Common myeloid progenitor, CD34-positive (primary cell): ENCODE data around the gene TRIM45.

Experiments used
- CTCF ChIA-PET: fragments of 350-600 bp; sonication (Branson Sonifier 250); formaldehyde crosslinking; loops from one replicate; lab custom pipeline; 2021; ENCODE audit warnings: antibody characterized with exemption; lab: Charles Lee
- POLR2A ChIA-PET: fragments of 350-600 bp; sonication (Branson Sonifier 250); formaldehyde crosslinking; loops from one replicate; lab custom pipeline; 2021; ENCODE audit warnings: antibody characterized with exemption; lab: Charles Lee
- DNase-seq, 3 donors: peaks; one replicate each; pipeline versions ENCODE4 v3.0.0 to v3.0.0-alpha.2; 2013
- H3K27ac ChIP-seq, 2 experiments: 1 replicate in 1 of 2; 2 replicates in 1 of 2; pipeline ENCODE4 v1.7.0; 2013; ENCODE audit warnings: inconsistent platforms in 2 of 2, low read length in 2 of 2, mild to moderate bottlenecking in 2 of 2, low read depth in 1 of 2, moderate library complexity in 1 of 2; ENCODE audit not compliant: severe bottlenecking in 2 of 2, insufficient read depth in 1 of 2, poor library complexity in 1 of 2
- H3K27me3 ChIP-seq, 5 experiments: replicated peaks in 2 of 5; 1 replicate in 3 of 5; 2 replicates in 2 of 5; pipeline versions ENCODE4 v1.6.1 to v1.7.0; 2013; ENCODE audit warnings: low read length in 4 of 5, mild to moderate bottlenecking in 2 of 5, moderate library complexity in 2 of 5, inconsistent platforms in 1 of 5; ENCODE audit not compliant: insufficient read depth in 5 of 5, control insufficient read depth in 4 of 5
- H3K36me3 ChIP-seq, 4 experiments: 1 replicate in 2 of 4; 2 replicates in 2 of 4; pipeline versions ENCODE4 v1.6.1 to v1.7.0; 2013; ENCODE audit warnings: low read length in 3 of 4, control low read depth in 1 of 4, mild to moderate bottlenecking in 1 of 4; ENCODE audit not compliant: control insufficient read depth in 4 of 4, insufficient read depth in 4 of 4
- H3K4me1 ChIP-seq, 4 experiments: 1 replicate in 3 of 4; 2 replicates in 1 of 4; pipeline versions ENCODE4 v1.6.1 to v1.7.1; 2013; ENCODE audit warnings: low read length in 3 of 4, mild to moderate bottlenecking in 3 of 4, control low read depth in 1 of 4, inconsistent platforms in 1 of 4, moderate library complexity in 1 of 4; ENCODE audit not compliant: control insufficient read depth in 4 of 4, insufficient read depth in 4 of 4; ENCODE audit errors: control extremely low read depth in 1 of 4
- H3K4me3 ChIP-seq, 7 experiments: 1 replicate in 4 of 7; 2 replicates in 3 of 7; pipeline versions ENCODE4 v1.5.1 to v1.7.0; 2013; ENCODE audit warnings: mild to moderate bottlenecking in 7 of 7, low read length in 6 of 7, moderate library complexity in 6 of 7, inconsistent platforms in 2 of 7, low read depth in 2 of 7, control low read depth in 1 of 7; ENCODE audit not compliant: insufficient read depth in 4 of 7, control insufficient read depth in 1 of 7; ENCODE audit errors: extremely low read depth in 1 of 7
- H3K9me3 ChIP-seq, 5 experiments: 1 replicate in 4 of 5; 2 replicates in 1 of 5; pipeline versions ENCODE4 v1.6.1 to v1.7.1; 2013; ENCODE audit warnings: low read length in 4 of 5, mild to moderate bottlenecking in 2 of 5, inconsistent platforms in 1 of 5, low read depth in 1 of 5, moderate library complexity in 1 of 5; ENCODE audit not compliant: control insufficient read depth in 4 of 5, insufficient read depth in 2 of 5; ENCODE audit errors: control extremely low read depth in 1 of 5
- WGBS: methylation state at CpG from one replicate; pipeline ENCODE4 v1.1.5; 2013; ENCODE audit not compliant: insufficient coverage; 5-methylcytosine and 5-hydroxymethylcytosine counted together

Gene TRIM45

DNA sequence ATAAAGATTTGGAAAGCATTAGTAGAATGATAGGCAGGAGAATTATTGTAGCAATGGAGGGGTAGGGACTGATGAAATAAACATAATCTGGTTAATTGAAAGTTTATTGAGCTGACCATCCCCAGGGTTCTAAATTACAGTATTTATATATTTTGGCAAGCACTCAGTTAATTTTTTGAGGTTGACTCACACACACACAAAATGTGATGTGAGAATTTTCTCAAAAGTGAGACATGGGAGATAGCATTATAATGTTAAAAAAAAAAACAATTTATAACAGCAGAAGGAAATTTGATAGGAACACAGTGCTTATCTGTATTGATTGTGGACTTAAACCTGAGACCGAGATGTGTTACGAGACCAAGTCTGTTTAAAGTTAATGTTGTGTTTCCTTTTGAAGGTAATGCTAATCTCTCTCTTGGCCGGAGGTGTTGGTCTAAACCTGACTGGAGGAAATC is 24.6 kb downstream of the TRIM45 start:
- no peaks in the 10 kb centered on the region for H3K9me3 ChIP-seq
- peaks cover 29 to 92% (median 73%) of the 10 kb centered on the region in 4 experiments for H3K36me3 ChIP-seq
- ChIA-PET CTCF (interaction anchor here (1.7 to 4.5 kb wide), 3 partner anchors 29 to 32 kb away, joined by 4 to 17 read pairs (median 5); no protein-coding TSS in a partner anchor), POLR2A (no interaction called here)
- no peaks in the 10 kb centered on the region for H3K27me3 ChIP-seq
- no peaks in the 10 kb centered on the region for H3K4me1 ChIP-seq
- H3K4me3 ChIP-seq = no peak overlapping the region
- no peak overlapping the region for H3K27ac ChIP-seq
- WGBS = 100% methylated on average over 3 of the region's 3 CpGs
- DNase-seq = no peak

DNA sequence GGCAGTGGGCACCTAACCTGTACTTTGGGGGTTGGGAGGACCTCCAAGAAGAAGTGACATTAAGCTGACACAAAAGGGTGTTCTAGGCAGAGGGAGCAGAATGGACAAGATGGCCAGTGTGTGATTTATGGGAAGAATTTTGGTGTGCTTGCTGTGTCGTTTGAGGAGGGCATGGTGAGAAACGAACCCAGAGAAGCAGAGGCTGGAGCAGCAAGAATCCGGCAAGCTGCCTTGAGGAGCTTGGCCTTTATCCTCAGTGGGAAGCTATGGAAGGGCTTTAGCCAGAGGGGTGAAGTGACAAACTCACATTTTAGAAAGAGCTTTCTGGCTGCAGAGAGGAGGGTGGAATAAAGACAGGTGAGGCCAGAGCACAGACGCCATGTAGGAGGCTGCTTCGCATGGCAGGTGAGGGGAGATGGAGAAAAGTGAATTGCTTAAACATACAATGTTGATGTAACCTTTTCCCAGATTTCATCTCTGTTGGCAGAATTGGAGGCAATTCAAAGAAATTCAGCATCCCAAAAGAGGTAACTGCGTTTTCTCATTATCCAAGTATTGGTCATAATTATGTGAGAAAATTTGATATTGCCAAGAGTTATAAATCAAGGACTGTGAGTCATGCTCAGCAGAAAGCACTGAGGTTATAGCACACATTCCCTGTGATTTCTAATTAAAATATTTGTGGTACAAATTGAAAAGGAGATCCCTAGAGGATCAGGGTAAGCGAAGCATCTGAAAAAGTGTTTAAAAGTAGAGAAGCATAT is 26.5 kb downstream of the TRIM45 start:
- Histone ChIP-seq H3K9me3 (no peaks in the 10 kb centered on the region), H3K4me1 (no peaks in the 10 kb centered on the region), H3K4me3 (no peak overlapping the region), H3K27ac (no peak overlapping the region), H3K36me3 (peaks cover 27 to 96% (median 72%) of the 10 kb centered on the region in 4 experiments), H3K27me3 (no peaks in the 10 kb centered on the region)
- ChIA-PET CTCF (interaction anchor here (0.8 to 4.5 kb wide), 4 partner anchors 19 to 33 kb away, joined by 3 to 17 read pairs (median 7); no protein-coding TSS in a partner anchor), POLR2A (no interaction called here)
- DNase-seq = no peak
- WGBS = 97% methylated on average over 6 of the region's 7 CpGs

- CTCF ChIA-PET = interaction anchor here (0.8 to 4.5 kb wide), 6 partner anchors 20 to 34 kb away, joined by 3 to 17 read pairs (median 3); no protein-coding TSS in a partner anchor
- Histone ChIP-seq H3K4me3 (no peak overlapping the region), H3K4me1 (no peaks in the 10 kb centered on the region), H3K9me3 (no peaks in the 10 kb centered on the region), H3K36me3 (peaks cover 22 to 96% (median 70%) of the 10 kb centered on the region in 4 experiments), H3K27me3 (no peaks in the 10 kb centered on the region), H3K27ac (peak overlapping the region in 1 of 2 experiments; percentile 47)
- POLR2A ChIA-PET = interaction anchor here (0.6 kb wide), 1 partner anchor 19 kb away, joined by 3 read pairs; no protein-coding TSS in a partner anchor
- 89% methylated on average over 4 of the region's 6 CpGs for WGBS
- peak; percentile 32 to 78 (median 71) for DNase-seq
These were observed 27.5 kb downstream of the TRIM45 start for GRCh38 chr1:117093870-117094621.

DNA sequence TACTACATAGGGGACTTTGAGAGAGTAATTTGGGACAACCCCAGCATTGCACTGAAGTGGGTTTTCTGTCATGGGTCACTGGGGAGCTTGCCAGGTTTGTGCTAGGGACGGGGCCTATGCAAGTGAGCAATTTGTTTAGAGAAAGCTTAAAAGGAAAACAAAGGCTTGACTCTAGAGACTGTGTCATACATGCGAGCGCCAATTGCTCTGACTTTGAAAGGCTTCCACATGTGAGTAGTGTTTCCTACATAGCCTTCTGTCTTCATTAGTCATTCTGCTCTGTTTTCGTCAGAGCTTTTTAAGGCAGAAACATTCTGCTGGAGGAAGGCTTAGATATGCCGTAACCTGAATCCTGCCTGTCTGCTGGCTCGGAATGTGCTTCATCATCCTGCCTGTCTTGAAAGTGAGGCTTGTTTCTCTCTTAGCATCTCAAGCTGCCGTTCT is 28.4 kb downstream of the TRIM45 start:
- DNase-seq = no peak
- POLR2A ChIA-PET = no interaction called here

DNA sequence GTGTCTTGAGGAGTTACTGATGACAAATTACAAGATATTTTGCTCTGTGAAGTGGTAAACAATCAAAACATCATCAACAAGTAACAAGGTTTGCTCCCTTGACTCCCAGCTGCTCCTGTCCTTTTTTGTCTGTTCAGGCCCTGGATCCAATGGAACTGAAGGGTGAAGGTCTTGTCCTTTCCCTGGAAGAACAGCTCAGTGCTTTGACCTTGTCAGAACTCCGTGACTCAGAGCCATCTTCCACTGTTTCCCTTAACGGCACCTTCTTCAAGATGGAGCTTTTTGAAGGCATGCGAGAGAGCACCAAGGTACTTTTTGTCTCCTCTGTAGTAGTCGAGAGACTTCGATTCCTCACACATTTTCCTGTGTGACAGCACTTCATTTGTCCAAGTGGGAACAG is 29.0 kb downstream of the TRIM45 start:
- WGBS = 98% methylated on average over 5 of the region's 5 CpGs
- Histone ChIP-seq H3K27me3 (no peaks in the 10 kb centered on the region), H3K4me1 (no peaks in the 10 kb centered on the region), H3K4me3 (no peak overlapping the region), H3K27ac (peak overlapping the region in 1 of 2 experiments; percentile 47), H3K36me3 (peaks cover 13 to 92% (median 65%) of the 10 kb centered on the region in 4 experiments), H3K9me3 (no peaks in the 10 kb centered on the region)
- ChIA-PET POLR2A (interaction anchor here (0.6 kb wide), 1 partner anchor 21 kb away, joined by 3 read pairs; no protein-coding TSS in a partner anchor), CTCF (interaction anchor here (1.1 to 2.2 kb wide), 3 partner anchors 9 to 25 kb away, joined by 3 to 11 read pairs (median 4); no protein-coding TSS in a partner anchor)
- no peak for DNase-seq

More for the DNA sequence above, 28.4 kb downstream of the TRIM45 start:
- Histone ChIP-seq H3K4me1 (no peaks in the 10 kb centered on the region), H3K27ac (peak overlapping the region in 1 of 2 experiments; percentile 47), H3K9me3 (no peaks in the 10 kb centered on the region), H3K36me3 (peaks cover 16 to 94% (median 64%) of the 10 kb centered on the region in 4 experiments), H3K27me3 (no peaks in the 10 kb centered on the region), H3K4me3 (no peak overlapping the region)
- CTCF ChIA-PET = interaction anchor here (1.1 to 4.5 kb wide), 4 partner anchors 9 to 35 kb away, joined by 3 to 17 read pairs (median 8); no protein-coding TSS in a partner anchor
- WGBS = 97% methylated on average over 7 of the region's 7 CpGs

GRCh38 chr1:117089996-117090395 is 31.6 kb downstream of the TRIM45 start:
- DNase-seq = no peak
- peaks cover 13 to 87% (median 55%) of the 10 kb centered on the region in 4 experiments for H3K36me3 ChIP-seq

More at GRCh38 chr1:117089996-117090395, 31.6 kb downstream of the TRIM45 start:
- POLR2A ChIA-PET = no interaction called here
- no peak overlapping the region for H3K27ac ChIP-seq
- no peaks in the 10 kb centered on the region for H3K9me3 ChIP-seq
- no peaks in the 10 kb centered on the region for H3K27me3 ChIP-seq
- no peaks in the 10 kb centered on the region for H3K4me1 ChIP-seq
- no peak overlapping the region for H3K4me3 ChIP-seq
- no CpG with 5 or more reads among the region's 2 CpGs for WGBS
- CTCF ChIA-PET = interaction anchor here (1.0 kb wide), 1 partner anchor 18 kb away, joined by 3 read pairs; no protein-coding TSS in a partner anchor
